ENCODE measurements around the gene PTPN5.

Gene PTPN5

GRCh38 chr11:18701614-18702216 lies 89.9 kb downstream of the PTPN5 start:
- no peak overlapping the region for H3K4me3 ChIP-seq (ENCODE audit: low read depth, low read length)
- POLR2A ChIA-PET = no interaction called here
- DNase-seq (ENCODE audit: low read depth, low spot score) = no peak
- CTCF ChIA-PET = interaction anchor here (0.9 to 1.1 kb wide), 2 partner anchors 19 to 20 kb away, joined by 3 read pairs; no protein-coding TSS in a partner anchor
- no peak for TF ChIP-seq CTCF (IDR thresholded peaks at IDR 0.05; ENCODE audit: insufficient read depth, low read length, missing control alignments)

- no peak overlapping the region for H3K4me3 ChIP-seq (ENCODE audit: low read depth, low read length)
- ChIA-PET CTCF (no interaction called here), POLR2A (no interaction called here)
- DNase-seq (ENCODE audit: low read depth, low spot score) = no peak
- no peak for TF ChIP-seq CTCF (IDR thresholded peaks at IDR 0.05; ENCODE audit: insufficient read depth, low read length, missing control alignments)
Measured at GRCh38 chr11:18700872-18701271, 90.7 kb downstream of the PTPN5 start.

- no peak for DNase-seq (ENCODE audit: low read depth, low spot score)
- no peak for TF ChIP-seq CTCF (IDR thresholded peaks at IDR 0.05; ENCODE audit: insufficient read depth, low read length, missing control alignments)
- POLR2A ChIA-PET = no interaction called here
- CTCF ChIA-PET = no interaction called here
- no peak overlapping the region for H3K4me3 ChIP-seq (ENCODE audit: low read depth, low read length)
Measured at GRCh38 chr11:18700375-18700774, 91.2 kb downstream of the PTPN5 start.

GRCh38 chr11:18699848-18700261 lies 91.7 kb downstream of the PTPN5 start:
- no peak for DNase-seq (ENCODE audit: low read depth, low spot score)
- H3K4me3 ChIP-seq (ENCODE audit: low read depth, low read length) = no peak overlapping the region; the same call in 1 of the 2 replicates
- POLR2A ChIA-PET = no interaction called here
- TF ChIP-seq CTCF (IDR thresholded peaks at IDR 0.05; ENCODE audit: insufficient read depth, low read length, missing control alignments) = no peak
- CTCF ChIA-PET = no interaction called here

- TF ChIP-seq CTCF (IDR thresholded peaks at IDR 0.05; ENCODE audit: insufficient read depth, low read length, missing control alignments) = no peak
- DNase-seq (ENCODE audit: low read depth, low spot score) = no peak
- POLR2A ChIA-PET = no interaction called here
- peak overlapping the region; percentile 61 for H3K4me3 ChIP-seq (ENCODE audit: low read depth, low read length)
- CTCF ChIA-PET = no interaction called here
Measured at GRCh38 chr11:18699269-18699596, 92.4 kb downstream of the PTPN5 start.

- peak within 1 kb of the TSS; percentile 61 for H3K4me3 ChIP-seq (ENCODE audit: low read depth, low read length)
- CTCF ChIA-PET = interaction anchor here (1.6 to 4.3 kb wide), 2 partner anchors 7 to 23 kb away, joined by 3 to 18 read pairs; no protein-coding TSS in a partner anchor
- TF ChIP-seq CTCF (IDR thresholded peaks at IDR 0.05; ENCODE audit: insufficient read depth, low read length, missing control alignments) = no peak
- POLR2A ChIA-PET = interaction anchor here (0.6 kb wide), 2 partner anchors 64 to 172 kb away, joined by 3 read pairs; no protein-coding TSS in a partner anchor
- no peak for DNase-seq (ENCODE audit: low read depth, low spot score)
Measured at GRCh38 chr11:18698341-18699268, 93.0 kb downstream of the PTPN5 start, which contains the start of gene TMEM86A. Gene TMEM86A (plus strand): TSS chr11:18698779. CDS start chr11:18698887, 108 bp downstream.

Data from AG04449 (cell line).